ENCODE measurements around the gene AMH. TPM values are rescaled to one million over a fixed set of nuclear protein-coding genes. Genes with fewer than 3 reads are reported as not detected.

The AMH gene
- total and polyA plus RNA-seq, 2 of the 13 experiments (the other 11 are each of a cell fraction or from before 2014, with no cell fraction given): 0.03 to 0.18 TPM

DNA sequence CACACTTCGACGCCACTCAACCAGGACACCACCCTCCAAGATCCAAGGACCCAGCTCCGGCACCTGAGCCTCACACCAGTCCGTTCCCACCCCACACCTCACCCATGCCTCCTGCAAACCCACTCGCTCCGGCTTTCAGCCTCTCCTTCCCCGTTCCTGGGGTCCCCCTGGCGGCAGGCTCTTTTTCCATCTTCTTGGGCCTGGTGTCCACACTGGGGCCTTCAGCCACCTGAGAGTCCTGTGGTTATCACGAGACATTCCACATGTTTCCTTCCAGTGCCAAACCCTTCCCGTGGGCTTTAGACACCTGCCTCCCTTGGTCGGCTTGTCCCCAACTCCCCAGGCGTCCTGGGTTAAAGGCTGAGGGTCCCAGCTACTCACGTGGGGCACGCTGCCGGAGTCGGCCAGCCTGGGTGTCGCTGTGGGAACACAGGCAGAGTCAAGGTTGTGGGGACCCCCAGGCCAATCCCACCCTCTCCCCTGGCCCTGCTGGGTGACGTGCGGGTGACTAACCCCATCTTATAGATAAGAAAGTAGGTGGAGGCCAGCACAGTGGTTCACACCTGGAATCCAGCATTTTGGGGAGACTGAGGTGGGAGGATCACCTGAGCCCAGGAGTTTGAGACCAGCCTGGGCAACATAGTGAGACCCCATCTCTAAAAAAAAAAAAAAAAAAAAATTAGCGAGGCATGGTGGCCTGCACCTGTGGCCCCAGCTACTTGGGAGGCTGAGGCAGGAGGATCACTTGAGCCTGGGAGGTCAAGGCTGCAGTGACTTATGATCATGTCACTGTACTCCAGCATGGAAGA is 5.1 kb downstream of the AMH start (continued):
- TF ChIP-seq ZNF646 (CRISPR knock-in tag; IDR thresholded peaks at IDR 0.05) (no peak), PHF21A (CRISPR knock-in tag; IDR thresholded peaks at IDR 0.05) (no peak), RAD21 (CRISPR knock-in tag; IDR thresholded peaks at IDR 0.05) (peak; percentile 43; the same call in 1 of the 2 replicates), TFE3 (CRISPR knock-in tag; IDR thresholded peaks at IDR 0.05) (0 out of 2 replicates have a peak, but pooled peaks have one; percentile 22), ZNF609 (CRISPR knock-in tag; IDR thresholded peaks at IDR 0.05; ENCODE audit: borderline replicate concordance) (no peak), ZNF331 (CRISPR knock-in tag; IDR thresholded peaks at IDR 0.05) (peak; percentile 26; the same call in 1 of the 2 replicates), MAF1 (CRISPR knock-in tag; IDR thresholded peaks at IDR 0.05; ENCODE audit: borderline replicate concordance) (no peak), RXRA (CRISPR knock-in tag; IDR thresholded peaks at IDR 0.05) (0 out of 2 replicates have a peak, but pooled peaks have one; percentile 42), HDAC2 (CRISPR knock-in tag; IDR thresholded peaks at IDR 0.05) (peak; percentile 45; the same call in 1 of the 2 replicates), NR0B2 (CRISPR knock-in tag; IDR thresholded peaks at IDR 0.05) (no peak), GATAD2A (CRISPR knock-in tag; IDR thresholded peaks at IDR 0.05) (peak; percentile 43)
- TF ChIP-seq, protein P1, sequence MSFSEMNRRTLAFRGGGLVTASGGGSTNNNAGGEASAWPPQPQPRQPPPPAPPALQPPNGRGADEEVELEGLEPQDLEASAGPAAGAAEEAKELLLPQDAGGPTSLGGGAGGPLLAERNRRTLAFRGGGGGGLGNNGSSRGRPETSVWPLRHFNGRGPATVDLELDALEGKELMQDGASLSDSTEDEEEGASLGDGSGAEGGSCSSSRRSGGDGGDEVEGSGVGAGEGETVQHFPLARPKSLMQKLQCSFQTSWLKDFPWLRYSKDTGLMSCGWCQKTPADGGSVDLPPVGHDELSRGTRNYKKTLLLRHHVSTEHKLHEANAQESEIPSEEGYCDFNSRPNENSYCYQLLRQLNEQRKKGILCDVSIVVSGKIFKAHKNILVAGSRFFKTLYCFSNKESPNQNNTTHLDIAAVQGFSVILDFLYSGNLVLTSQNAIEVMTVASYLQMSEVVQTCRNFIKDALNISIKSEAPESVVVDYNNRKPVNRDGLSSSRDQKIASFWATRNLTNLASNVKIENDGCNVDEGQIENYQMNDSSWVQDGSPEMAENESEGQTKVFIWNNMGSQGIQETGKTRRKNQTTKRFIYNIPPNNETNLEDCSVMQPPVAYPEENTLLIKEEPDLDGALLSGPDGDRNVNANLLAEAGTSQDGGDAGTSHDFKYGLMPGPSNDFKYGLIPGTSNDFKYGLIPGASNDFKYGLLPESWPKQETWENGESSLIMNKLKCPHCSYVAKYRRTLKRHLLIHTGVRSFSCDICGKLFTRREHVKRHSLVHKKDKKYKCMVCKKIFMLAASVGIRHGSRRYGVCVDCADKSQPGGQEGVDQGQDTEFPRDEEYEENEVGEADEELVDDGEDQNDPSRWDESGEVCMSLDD (CRISPR knock-in tag; IDR thresholded peaks at IDR 0.05; ENCODE audit: borderline replicate concordance): no peak

Measured in HepG2 (cell line).